ENCODE data around the gene ATG12.

DNA sequence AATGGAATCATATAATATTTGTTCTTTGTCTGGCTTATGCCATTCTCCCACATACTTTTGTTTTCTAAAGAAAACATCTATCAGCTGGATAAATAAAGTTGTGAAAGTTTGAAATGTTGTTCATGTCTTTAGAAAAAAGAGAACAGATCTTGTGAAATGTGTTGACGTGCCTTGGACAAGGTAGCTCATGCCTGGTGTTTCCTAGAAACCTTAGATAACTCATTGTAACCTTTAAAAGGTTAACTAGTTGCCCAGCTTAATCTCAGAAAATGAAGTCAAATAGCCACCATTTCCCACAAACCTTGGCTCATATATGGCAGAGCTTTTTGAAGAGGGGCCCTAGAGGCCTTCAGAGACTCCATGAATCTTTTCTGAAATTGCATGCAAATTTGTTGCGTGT lies 40.2 kb downstream of the ATG12 start:
- TF ChIP-seq, protein P1, sequence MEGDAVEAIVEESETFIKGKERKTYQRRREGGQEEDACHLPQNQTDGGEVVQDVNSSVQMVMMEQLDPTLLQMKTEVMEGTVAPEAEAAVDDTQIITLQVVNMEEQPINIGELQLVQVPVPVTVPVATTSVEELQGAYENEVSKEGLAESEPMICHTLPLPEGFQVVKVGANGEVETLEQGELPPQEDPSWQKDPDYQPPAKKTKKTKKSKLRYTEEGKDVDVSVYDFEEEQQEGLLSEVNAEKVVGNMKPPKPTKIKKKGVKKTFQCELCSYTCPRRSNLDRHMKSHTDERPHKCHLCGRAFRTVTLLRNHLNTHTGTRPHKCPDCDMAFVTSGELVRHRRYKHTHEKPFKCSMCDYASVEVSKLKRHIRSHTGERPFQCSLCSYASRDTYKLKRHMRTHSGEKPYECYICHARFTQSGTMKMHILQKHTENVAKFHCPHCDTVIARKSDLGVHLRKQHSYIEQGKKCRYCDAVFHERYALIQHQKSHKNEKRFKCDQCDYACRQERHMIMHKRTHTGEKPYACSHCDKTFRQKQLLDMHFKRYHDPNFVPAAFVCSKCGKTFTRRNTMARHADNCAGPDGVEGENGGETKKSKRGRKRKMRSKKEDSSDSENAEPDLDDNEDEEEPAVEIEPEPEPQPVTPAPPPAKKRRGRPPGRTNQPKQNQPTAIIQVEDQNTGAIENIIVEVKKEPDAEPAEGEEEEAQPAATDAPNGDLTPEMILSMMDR (IDR thresholded peaks at IDR 0.05) = no peak
- TF ChIP-seq POLR2A (IDR thresholded peaks at IDR 0.05) = no peak
